Sigmoid colon (tissue), 7 donors: ENCODE results near the gene OXT. TPM values are rescaled to one million over a fixed set of nuclear protein-coding genes. Genes with fewer than 3 reads are reported as not detected.

Experiments
- DNase-seq: peaks from one replicate; pipeline ENCODE4 v3.0.0-alpha.2; 2019
- H3K27ac ChIP-seq, 4 donors: fragments of 200-600 bp; sonication (generic); one replicate each; pipeline ENCODE4 v1.5.1; 2016 to 2019; ENCODE audit warnings: mild to moderate bottlenecking in 1 of 4
- H3K27me3 ChIP-seq, 3 donors: fragments of 200-600 bp; sonication (generic); one replicate each; pipeline ENCODE4 v1.5.1; 2019; ENCODE audit warnings: mild to moderate bottlenecking in 1 of 3
- H3K36me3 ChIP-seq, 4 donors: fragments of 200-600 bp; sonication (generic); one replicate each; pipeline ENCODE4 v1.5.1; 2016 to 2019
- H3K4me1 ChIP-seq, 4 donors: fragments of 200-600 bp; sonication (generic); one replicate each; pipeline ENCODE4 v1.5.1; 2017 to 2019
- H3K4me3 ChIP-seq, 4 donors: fragments of 200-600 bp; sonication (generic); one replicate each; pipeline ENCODE4 v1.5.1; 2017 to 2019; ENCODE audit warnings: mild to moderate bottlenecking in 2 of 4, moderate library complexity in 1 of 4
- H3K9me3 ChIP-seq, 4 donors: fragments of 200-600 bp in 3 of 4; sonication (generic) in 3 of 4; one replicate each; pipeline versions ENCODE4 v1.5.1 to v1.6.1; 2013 to 2019
- EP300 ChIP-seq, 4 donors: sonication (generic); formaldehyde crosslinking; IDR thresholded peaks; one replicate each; pipeline ENCODE4 v1.6.1; 2017; ENCODE audit warnings: antibody characterized with exemption in 4 of 4
- POLR2A ChIP-seq, 2 donors: fragments of 450-650 bp; IDR thresholded peaks; one replicate each; pipeline ENCODE4 v1.6.1; 2016; ENCODE audit warnings: antibody characterized with exemption in 2 of 2, mild to moderate bottlenecking in 2 of 2, moderate library complexity in 2 of 2
- POLR2AphosphoS5 ChIP-seq, 4 donors: sonication (generic); formaldehyde crosslinking; IDR thresholded peaks; one replicate each; pipeline ENCODE4 v1.6.1; 2017; ENCODE audit warnings: antibody characterized with exemption in 4 of 4
- WGBS, 2 donors: extraction: QIAGEN DNeasy Blood & Tissue Kit; methylation state at CpG; one replicate each; pipeline ENCODE4 v1.1.7; 2013; 5-methylcytosine and 5-hydroxymethylcytosine counted together
- intact Hi-C: fragments of 100-400 bp; cut with DNase I; formaldehyde crosslinking; loops from one replicate; pipeline ENCODE4 v1.15.1; 2023
- polyA plus RNA-seq, 3 donors: library from polyadenylated mRNA; stranded (reverse); fragments of 200-250 nt; gene quantifications; one replicate each; pipeline ENCODE4 v1.2.3, GENCODE V29; 2013
- total RNA-seq, 4 donors: library from RNA; depleted of rRNA; stranded (reverse); fragments of >200 nt; gene quantifications; one replicate each; pipeline ENCODE4 v1.1.0, GENCODE V29; 2016
- TF ChIP-seq, protein P1 (sequence below), 4 experiments: fragments of 450-650 bp in 3 of 4; fragments of 200-600 bp in 1 of 4; IDR thresholded peaks; one replicate each; pipeline ENCODE4 v1.5.1; 2016 to 2019; ENCODE audit warnings: antibody characterized with exemption in 4 of 4, mild to moderate bottlenecking in 3 of 4, moderate library complexity in 2 of 4
- donor health status: healthy with polysubstance abuse.
- donor health status: Bipolar disorder and iron deficiency.
- donor health status: healthy.

Gene OXT
- total and polyA plus RNA-seq, 7 donors = 0.29 TPM; not detected in 6

DNA sequence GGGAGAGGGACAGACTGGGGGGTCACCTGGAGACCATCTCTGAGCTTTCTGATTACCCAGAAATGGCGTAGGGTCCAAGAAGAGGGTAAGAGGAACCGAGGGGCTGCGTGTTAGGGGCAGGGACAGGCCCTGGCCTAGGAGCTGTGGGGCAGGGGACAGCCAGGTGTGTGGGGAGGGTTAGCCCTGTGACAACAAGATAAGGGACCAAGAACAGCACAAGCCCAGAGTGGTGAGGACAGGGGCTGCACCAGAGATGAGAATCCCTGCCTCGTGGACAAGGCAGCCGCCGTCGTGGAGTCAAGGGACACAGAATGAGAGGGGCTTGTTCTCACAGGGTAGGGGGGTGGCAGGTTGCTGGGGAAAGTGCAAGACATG is 13.6 kb downstream of the OXT start:
- 81 to 89% methylated on average over 7 of the region's 7 CpGs for WGBS, 2 donors
- no peaks in the 10 kb centered on the region for H3K9me3 ChIP-seq
- no peak for DNase-seq
- TF ChIP-seq, protein P1, sequence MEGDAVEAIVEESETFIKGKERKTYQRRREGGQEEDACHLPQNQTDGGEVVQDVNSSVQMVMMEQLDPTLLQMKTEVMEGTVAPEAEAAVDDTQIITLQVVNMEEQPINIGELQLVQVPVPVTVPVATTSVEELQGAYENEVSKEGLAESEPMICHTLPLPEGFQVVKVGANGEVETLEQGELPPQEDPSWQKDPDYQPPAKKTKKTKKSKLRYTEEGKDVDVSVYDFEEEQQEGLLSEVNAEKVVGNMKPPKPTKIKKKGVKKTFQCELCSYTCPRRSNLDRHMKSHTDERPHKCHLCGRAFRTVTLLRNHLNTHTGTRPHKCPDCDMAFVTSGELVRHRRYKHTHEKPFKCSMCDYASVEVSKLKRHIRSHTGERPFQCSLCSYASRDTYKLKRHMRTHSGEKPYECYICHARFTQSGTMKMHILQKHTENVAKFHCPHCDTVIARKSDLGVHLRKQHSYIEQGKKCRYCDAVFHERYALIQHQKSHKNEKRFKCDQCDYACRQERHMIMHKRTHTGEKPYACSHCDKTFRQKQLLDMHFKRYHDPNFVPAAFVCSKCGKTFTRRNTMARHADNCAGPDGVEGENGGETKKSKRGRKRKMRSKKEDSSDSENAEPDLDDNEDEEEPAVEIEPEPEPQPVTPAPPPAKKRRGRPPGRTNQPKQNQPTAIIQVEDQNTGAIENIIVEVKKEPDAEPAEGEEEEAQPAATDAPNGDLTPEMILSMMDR (IDR thresholded peaks at IDR 0.05) = no peak
- TF ChIP-seq POLR2A (IDR thresholded peaks at IDR 0.05) (no peak), EP300 (IDR thresholded peaks at IDR 0.05) (no peak), POLR2AphosphoS5 (IDR thresholded peaks at IDR 0.05) (no peak)
- H3K4me1 ChIP-seq = peaks cover 0 to 18% (median 12%) of the 10 kb centered on the region in 4 donors
- peaks cover 19 to 52% (median 35%) of the 10 kb centered on the region in 3 donors for H3K27me3 ChIP-seq
- intact Hi-C loops = no loop called here
- H3K27ac ChIP-seq = no peak overlapping the region
- H3K36me3 ChIP-seq = no peaks in the 10 kb centered on the region
- no peak overlapping the region for H3K4me3 ChIP-seq

DNA sequence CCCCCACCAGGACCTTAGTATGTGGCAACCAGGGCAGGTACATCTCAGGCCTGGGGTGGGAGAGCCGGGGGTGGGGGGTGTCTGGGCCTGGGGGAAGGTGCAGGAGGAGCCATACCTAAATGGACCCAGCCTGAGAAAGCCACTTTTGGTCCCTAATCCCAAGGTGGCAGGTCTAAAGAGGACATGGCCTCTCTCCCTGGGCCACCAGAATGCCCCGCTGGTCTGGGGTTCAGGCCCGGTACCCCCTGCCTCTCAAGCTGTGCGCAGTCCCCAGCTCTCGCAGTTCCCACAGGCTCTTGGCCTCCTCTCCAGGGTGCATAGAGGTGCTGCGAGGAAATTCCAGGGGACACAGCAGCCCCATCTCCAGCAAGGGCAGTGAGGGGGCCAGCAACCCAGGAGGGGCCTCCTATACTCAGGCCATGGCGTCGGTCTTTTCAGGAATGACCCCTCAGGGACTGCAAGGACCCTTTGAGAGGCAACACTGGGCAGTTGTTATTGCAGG is 14.2 kb downstream of the OXT start:
- DNase-seq = no peak
- Histone ChIP-seq H3K27ac (no peak overlapping the region), H3K27me3 (peaks cover 19 to 46% (median 32%) of the 10 kb centered on the region in 3 donors), H3K4me1 (peaks cover 0 to 18% (median 12%) of the 10 kb centered on the region in 4 donors), H3K36me3 (no peaks in the 10 kb centered on the region), H3K9me3 (no peaks in the 10 kb centered on the region), H3K4me3 (no peak overlapping the region)
- TF ChIP-seq EP300 (IDR thresholded peaks at IDR 0.05) = no peak
- TF ChIP-seq POLR2AphosphoS5 (IDR thresholded peaks at IDR 0.05) = no peak
- intact Hi-C loops = no loop called here
- WGBS, 2 donors = 94 to 96% methylated on average over 8 of the region's 8 CpGs

DNA sequence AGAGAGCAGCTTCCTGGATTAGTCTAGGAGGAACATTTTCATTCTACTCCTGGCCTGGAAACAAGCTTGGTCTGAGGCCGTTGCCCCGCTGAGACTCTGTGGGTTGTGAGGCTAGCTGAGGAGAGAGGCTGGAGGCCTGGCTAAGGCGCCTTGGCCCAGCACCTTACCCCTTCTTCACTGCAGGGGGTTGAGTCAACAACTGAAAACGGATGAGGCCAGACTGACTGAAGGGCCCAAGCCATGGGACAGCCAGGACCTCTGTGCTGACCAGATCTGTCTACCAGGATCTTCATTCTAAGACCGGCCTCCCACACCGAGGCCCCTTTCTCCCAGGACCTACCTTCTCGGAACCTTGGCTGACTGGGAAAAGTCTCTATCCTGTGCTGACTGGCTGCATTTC is 16.6 kb downstream of the OXT start:
- Histone ChIP-seq H3K36me3 (no peaks in the 10 kb centered on the region), H3K27ac (no peak overlapping the region), H3K27me3 (peaks cover 12 to 45% (median 28%) of the 10 kb centered on the region in 3 donors), H3K4me3 (no peak overlapping the region), H3K4me1 (peaks cover 0 to 15% (median 7%) of the 10 kb centered on the region in 4 donors), H3K9me3 (no peaks in the 10 kb centered on the region)
- TF ChIP-seq EP300 (IDR thresholded peaks at IDR 0.05) (no peak), POLR2AphosphoS5 (IDR thresholded peaks at IDR 0.05) (no peak), POLR2A (IDR thresholded peaks at IDR 0.05) (no peak)
- TF ChIP-seq, protein P1 (IDR thresholded peaks at IDR 0.05) = no peak
- 81 to 88% methylated on average over 7 of the region's 7 CpGs for WGBS, 2 donors
- intact Hi-C loops = no loop called here
- no peak for DNase-seq

DNA sequence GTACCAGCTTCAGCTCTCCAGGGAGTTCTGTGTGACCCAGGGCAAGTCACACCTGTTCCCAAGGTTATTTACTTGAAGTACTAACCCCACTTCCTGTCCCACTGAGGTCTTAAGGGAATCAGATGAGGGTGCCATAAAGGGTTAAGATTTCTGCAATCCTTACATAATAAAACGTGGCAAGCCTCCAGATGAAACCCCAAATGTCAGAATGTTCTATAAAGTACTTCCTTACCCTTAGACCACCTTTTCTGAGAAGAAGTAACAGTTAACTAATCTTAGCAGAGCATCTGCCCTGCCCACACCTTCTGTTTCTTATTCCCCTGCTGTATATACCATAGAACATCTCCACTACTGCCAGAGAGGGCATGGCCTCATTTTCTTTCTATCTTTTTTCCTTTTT is 19.1 kb downstream of the OXT start:
- WGBS, 2 donors = 2 to 4% methylated on average over 1 of the region's 1 CpG
- peaks cover 11 to 36% (median 21%) of the 10 kb centered on the region in 3 donors for H3K27me3 ChIP-seq
- TF ChIP-seq POLR2A (IDR thresholded peaks at IDR 0.05) = no peak
- TF ChIP-seq, protein P1 (IDR thresholded peaks at IDR 0.05) = no peak
- TF ChIP-seq POLR2AphosphoS5 (IDR thresholded peaks at IDR 0.05) = no peak
- TF ChIP-seq EP300 (IDR thresholded peaks at IDR 0.05) = no peak
- no peaks in the 10 kb centered on the region for H3K36me3 ChIP-seq
- no peak overlapping the region for H3K4me3 ChIP-seq
- intact Hi-C loops = no loop called here
- no peak for DNase-seq
- no peaks in the 10 kb centered on the region for H3K9me3 ChIP-seq
- H3K27ac ChIP-seq = no peak overlapping the region
- H3K4me1 ChIP-seq = peaks cover 0 to 11% (median 4%) of the 10 kb centered on the region in 4 donors

DNA sequence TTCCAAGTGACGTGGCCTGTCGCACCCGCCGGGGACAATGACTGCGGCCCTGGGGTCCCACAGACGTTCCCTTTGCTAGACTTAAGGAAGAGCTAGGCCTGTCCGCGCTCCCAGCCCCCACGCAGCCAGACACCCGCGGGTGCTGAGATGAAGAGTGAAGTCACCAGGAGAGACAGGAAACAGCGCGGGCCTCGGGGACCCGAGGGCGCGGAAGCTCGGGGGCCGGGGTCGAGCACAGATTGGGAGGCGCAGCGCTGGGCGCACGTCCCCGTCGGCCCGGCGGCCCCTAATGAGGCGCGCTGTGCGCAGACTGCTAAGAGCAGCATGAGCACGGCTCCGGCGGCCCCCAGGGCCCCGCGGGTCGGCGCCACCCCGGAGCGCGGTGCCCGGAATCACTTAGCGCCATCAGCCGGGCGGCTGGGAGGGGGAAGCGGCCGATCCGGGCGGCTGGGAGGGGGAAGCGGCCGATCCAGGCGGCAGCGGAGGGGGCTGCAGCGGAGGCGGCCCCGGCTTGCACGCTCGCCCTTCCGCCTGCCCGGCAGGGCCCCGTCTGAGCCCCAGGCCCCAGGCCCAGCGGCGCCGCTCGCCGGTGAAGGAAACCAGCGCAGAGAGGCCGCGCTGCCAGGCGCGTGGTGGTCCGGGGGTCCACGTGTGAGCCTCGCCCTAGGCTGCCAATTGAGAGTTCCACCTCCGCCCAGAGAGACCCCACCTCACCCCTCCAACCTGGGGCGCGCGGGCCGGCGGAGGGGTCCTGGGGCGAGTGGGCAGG is 21.4 kb downstream of the OXT start:
- Histone ChIP-seq H3K9me3 (no peaks in the 10 kb centered on the region), H3K4me1 (peaks cover 0 to 11% (median 4%) of the 10 kb centered on the region in 4 donors), H3K27ac (no peak overlapping the region), H3K36me3 (no peaks in the 10 kb centered on the region), H3K27me3 (peaks cover 11 to 36% (median 21%) of the 10 kb centered on the region in 3 donors), H3K4me3 (peak overlapping the region in 2 of 4 donors; percentile 17 to 40)
- TF ChIP-seq, protein P1 (IDR thresholded peaks at IDR 0.05) = no peak
- TF ChIP-seq POLR2AphosphoS5 (IDR thresholded peaks at IDR 0.05) = no peak
- no peak for TF ChIP-seq POLR2A (IDR thresholded peaks at IDR 0.05)
- no peak for TF ChIP-seq EP300 (IDR thresholded peaks at IDR 0.05)
- no peak for DNase-seq
- WGBS, 2 donors = 8 to 22% methylated on average over 81 of the region's 81 CpGs
- intact Hi-C loops = no loop called here
